H1 (cell line): ENCODE data around the gene FAM167B. TPM values are rescaled to one million over a fixed set of nuclear protein-coding genes. Genes with fewer than 3 reads are reported as not detected.
A peak's percentile ranks its signal among the peaks of the same experiment; 100 is the strongest.

ENCODE experiments used
- CTCF ChIA-PET: fragments of 300-600 bp; sonication (Branson Sonifier 250); formaldehyde crosslinking; loops from one replicate; lab custom pipeline; 2021; ENCODE audit not compliant: partially characterized antibody; lab: Charles Lee
- POLR2A ChIA-PET: fragments of 300-600 bp; sonication (Branson Sonifier 250); formaldehyde crosslinking; loops from one replicate; lab custom pipeline; 2021; ENCODE audit warnings: inconsistent platforms; ENCODE audit not compliant: partially characterized antibody; lab: Charles Lee
- DNase-seq, 2 experiments: peaks; one replicate each; pipeline versions ENCODE4 v3.0.0 to v3.0.0-alpha.2; 2010 to 2022; ENCODE audit warnings: low spot score in 2 of 2, low read depth in 1 of 2, mixed read lengths in 1 of 2
- FAIRE-seq: peaks from 2 replicates; lab custom pipeline; 2011; peaks lifted over from hg19 to GRCh38; lab: Jason Lieb, UNC
- H2AFZ ChIP-seq: 2 replicates; pipeline ENCODE4 v1.8.1; 2012; ENCODE audit warnings: low read length, inconsistent platforms
- H2AK5ac ChIP-seq: 2 replicates; pipeline ENCODE4 v1.6.1; 2013; ENCODE audit warnings: low read depth, low read length
- H2BK120ac ChIP-seq: replicated peaks from 2 replicates; pipeline ENCODE3; 2013; ENCODE audit warnings: low read depth, low read length, inconsistent platforms
- H2BK12ac ChIP-seq: 2 replicates; pipeline ENCODE4 v1.6.1; 2013; ENCODE audit warnings: low read depth, low read length
- H2BK15ac ChIP-seq: 2 replicates; pipeline ENCODE4 v1.6.1; 2013; ENCODE audit warnings: low read length
- H2BK20ac ChIP-seq: 2 replicates; pipeline ENCODE4 v1.6.1; 2013; ENCODE audit warnings: low read length
- H2BK5ac ChIP-seq: 2 replicates; pipeline ENCODE4 v1.6.1; 2013; ENCODE audit warnings: low read depth, low read length
- H3K14ac ChIP-seq: 2 replicates; pipeline ENCODE4 v1.6.1; 2013; ENCODE audit warnings: inconsistent platforms; ENCODE audit not compliant: insufficient read length
- H3K18ac ChIP-seq: 2 replicates; pipeline ENCODE4 v1.6.1; 2013; ENCODE audit warnings: low read length; ENCODE audit errors: extremely low read depth
- H3K23ac ChIP-seq: 2 replicates; pipeline ENCODE4 v1.6.1; 2013; ENCODE audit warnings: inconsistent platforms; ENCODE audit not compliant: insufficient read length
- H3K23me2 ChIP-seq: 2 replicates; pipeline ENCODE4 v1.6.1; 2013; ENCODE audit warnings: low read depth, low read length
- H3K27ac ChIP-seq: 2 replicates; pipeline ENCODE4 v1.6.1; 2011; ENCODE audit warnings: low read depth, low read length, inconsistent platforms
- H3K27me3 ChIP-seq, 4 experiments: replicated peaks in 1 of 4; 1 replicate in 1 of 4; 2 replicates in 3 of 4; pipeline versions ENCODE4 v1.6.1 to v1.8.1; 2011 to 2013; ENCODE audit warnings: low read length in 3 of 4, mild to moderate bottlenecking in 3 of 4, inconsistent platforms in 2 of 4, mixed read lengths in 2 of 4, moderate library complexity in 1 of 4; ENCODE audit not compliant: control insufficient read depth in 3 of 4, insufficient read depth in 3 of 4; ENCODE audit errors: extremely low read depth in 1 of 4
- H3K36me3 ChIP-seq, 4 experiments: 2 replicates each; pipeline versions ENCODE4 v1.6.1 to v1.8.1; 2011 to 2013; ENCODE audit warnings: mild to moderate bottlenecking in 4 of 4, low read length in 3 of 4, moderate library complexity in 2 of 4, control low read depth in 1 of 4, inconsistent platforms in 1 of 4; ENCODE audit not compliant: insufficient read depth in 4 of 4, control insufficient read depth in 2 of 4
- H3K4ac ChIP-seq: replicated peaks from 2 replicates; pipeline ENCODE3; 2013; ENCODE audit warnings: low read length, low read depth, mixed read lengths, inconsistent platforms; ENCODE audit not compliant: insufficient read length
- H3K4me1 ChIP-seq, 4 experiments: replicated peaks in 1 of 4; 1 replicate in 1 of 4; 2 replicates in 3 of 4; pipeline versions ENCODE4 v1.6.1 to v1.8.1; 2011 to 2013; ENCODE audit warnings: low read length in 3 of 4, inconsistent platforms in 2 of 4, mixed read lengths in 1 of 4; ENCODE audit not compliant: insufficient read depth in 4 of 4, control insufficient read depth in 3 of 4
- H3K4me2 ChIP-seq, 2 experiments: 2 replicates each; pipeline versions ENCODE4 v1.6.1 to v1.8.1; 2011 to 2013; ENCODE audit warnings: low read depth in 2 of 2, low read length in 2 of 2, control low read depth in 1 of 2, inconsistent platforms in 1 of 2, mild to moderate bottlenecking in 1 of 2; ENCODE audit not compliant: insufficient read depth in 1 of 2
- H3K4me3 ChIP-seq, 4 experiments: fragments of 200-600, 300-600 bp in 1 of 4; sonication (generic), shearing (Covaris generic), sonication (Bioruptor Twin) in 1 of 4; 2 replicates each; pipeline versions ENCODE4 v1.5.1 to v1.8.1; 2011 to 2016; ENCODE audit warnings: low read length in 4 of 4, low read depth in 3 of 4, control low read depth in 2 of 4, inconsistent platforms in 2 of 4, mild to moderate bottlenecking in 2 of 4, mixed read lengths in 1 of 4, moderate library complexity in 1 of 4; ENCODE audit not compliant: insufficient read depth in 2 of 4; ENCODE audit errors: extremely low read depth in 1 of 4
- H3K56ac ChIP-seq: replicated peaks from 2 replicates; pipeline ENCODE3; 2013; ENCODE audit warnings: low read depth, mild to moderate bottlenecking, mixed read lengths, low read length, inconsistent platforms; ENCODE audit not compliant: insufficient read length
- H3K79me1 ChIP-seq: 2 replicates; pipeline ENCODE4 v1.6.1; 2013; ENCODE audit warnings: low read depth, low read length, control low read depth
- H3K79me2 ChIP-seq, 2 experiments: 2 replicates each; pipeline versions ENCODE4 v1.6.1 to v1.8.1; 2012 to 2013; ENCODE audit warnings: low read length in 2 of 2, mild to moderate bottlenecking in 2 of 2, inconsistent platforms in 1 of 2; ENCODE audit not compliant: insufficient read depth in 2 of 2, control insufficient read depth in 1 of 2
- H3K9ac ChIP-seq, 4 experiments: replicated peaks in 1 of 4; 1 replicate in 1 of 4; 2 replicates in 3 of 4; pipeline versions ENCODE4 v1.6.1 to v1.8.1; 2011 to 2013; ENCODE audit warnings: low read depth in 3 of 4, low read length in 3 of 4, control low read depth in 2 of 4, mild to moderate bottlenecking in 2 of 4, moderate library complexity in 2 of 4, inconsistent platforms in 1 of 4; ENCODE audit errors: extremely low read depth in 1 of 4
- H3K9me3 ChIP-seq, 2 experiments: 2 replicates each; pipeline versions ENCODE4 v1.6.1 to v1.8.1; 2012 to 2013; ENCODE audit warnings: mild to moderate bottlenecking in 2 of 2, moderate library complexity in 2 of 2, control low read depth in 1 of 2, inconsistent platforms in 1 of 2, low read depth in 1 of 2, low read length in 1 of 2, mixed read lengths in 1 of 2; ENCODE audit not compliant: insufficient read depth in 2 of 2
- H4K20me1 ChIP-seq, 2 experiments: replicated peaks in 1 of 2; 2 replicates each; pipeline versions ENCODE3 to v1.8.1; 2011 to 2013; ENCODE audit warnings: inconsistent platforms in 2 of 2, low read length in 2 of 2, mild to moderate bottlenecking in 1 of 2; ENCODE audit not compliant: insufficient read depth in 2 of 2, control insufficient read depth in 1 of 2
- H4K5ac ChIP-seq: 2 replicates; pipeline ENCODE4 v1.6.1; 2013; ENCODE audit warnings: low read length, low read depth, mixed read lengths, inconsistent platforms; ENCODE audit not compliant: insufficient read length
- H4K8ac ChIP-seq: 2 replicates; pipeline ENCODE4 v1.8.0; 2013; ENCODE audit warnings: mild to moderate bottlenecking, moderate library complexity, low read length, inconsistent platforms; ENCODE audit not compliant: insufficient read depth; ENCODE audit errors: extremely low read depth
- H4K91ac ChIP-seq: replicated peaks from 2 replicates; pipeline ENCODE3; 2013; ENCODE audit warnings: low read length, mixed read lengths, inconsistent platforms; ENCODE audit not compliant: insufficient read length
- CEBPB ChIP-seq: IDR thresholded peaks from 2 replicates; pipeline ENCODE4 v1.6.1; 2012; ENCODE audit warnings: low read depth, low read length
- CREB1 ChIP-seq: IDR thresholded peaks from 2 replicates; pipeline ENCODE4 v1.6.1; 2012; ENCODE audit warnings: inconsistent platforms
- EP300 ChIP-seq, 2 experiments: IDR thresholded peaks; 1 replicate in 1 of 2; 2 replicates in 1 of 2; pipeline ENCODE4 v1.6.1; 2011 to 2012; ENCODE audit warnings: low read depth in 2 of 2, low read length in 2 of 2, mild to moderate bottlenecking in 2 of 2, borderline replicate concordance in 1 of 2, inconsistent platforms in 1 of 2, moderate library complexity in 1 of 2
- NRF1 ChIP-seq: IDR thresholded peaks from 2 replicates; pipeline ENCODE4 v1.6.1; 2011; ENCODE audit warnings: mild to moderate bottlenecking, low read depth, low read length, improper control_type of control experiment
- SIN3A ChIP-seq, 2 experiments: IDR thresholded peaks in 1 of 2; conservative IDR thresholded peaks in 1 of 2; 2 replicates each; pipeline ENCODE4 v1.6.1; 2011 to 2012; ENCODE audit warnings: low read length in 2 of 2, improper control_type of control experiment in 1 of 2, low read depth in 1 of 2, mild to moderate bottlenecking in 1 of 2
- SIX5 ChIP-seq: IDR thresholded peaks from 2 replicates; pipeline ENCODE4 v1.6.1; 2011; ENCODE audit warnings: mild to moderate bottlenecking, low read depth, low read length
- SP2 ChIP-seq: IDR thresholded peaks from 2 replicates; pipeline ENCODE4 v1.6.1; 2012; ENCODE audit warnings: mild to moderate bottlenecking, low read length, inconsistent platforms
- TAF7 ChIP-seq: optimal IDR thresholded peaks from 2 replicates; pipeline ENCODE3; 2011; ENCODE audit warnings: low read depth, mild to moderate bottlenecking, inconsistent platforms, low read length, moderate library complexity, borderline replicate concordance
- TBP ChIP-seq: IDR thresholded peaks from 2 replicates; pipeline ENCODE4 v1.6.1; 2011; ENCODE audit warnings: low read depth, low read length, improper control_type of control experiment
- WGBS, 2 experiments: shearing (Covaris generic) in 1 of 2; methylation state at CpG; one replicate each; pipeline versions ENCODE4 v1.1.6 to v1.1.7; 2013 to 2015; ENCODE audit warnings: low lambda C conversion rate in 2 of 2, mixed read lengths in 2 of 2, inconsistent platforms in 1 of 2, low coverage in 1 of 2, missing lambda C conversion rate in 1 of 2; ENCODE audit not compliant: insufficient replicate concordance in 2 of 2, insufficient coverage in 1 of 2, insufficient read length in 1 of 2; ENCODE audit errors: extremely low coverage in 1 of 2, missing lambda C conversion rate in 1 of 2; 5-methylcytosine and 5-hydroxymethylcytosine counted together
- polyA plus RNA-seq, 7 experiments: library from polyadenylated mRNA; depleted of rRNA in 3 of 7; stranded (reverse) in 5 of 7; unstranded in 2 of 7; fragments of >200 nt in 5 of 7; fragments of 200-250 nt in 2 of 7; gene quantifications; 1 replicate in 5 of 7; 2 replicates in 1 of 7; 4 replicates in 1 of 7; pipeline versions ENCODE4 v1.2.1 to v1.2.3, GENCODE V29; 2011 to 2013; ENCODE audit warnings: missing spikeins in 2 of 7, mixed read lengths in 2 of 7
- total RNA-seq: library from RNA; stranded (reverse); fragmentation: NEBNext Ultra II Directional; extraction: Animal tissue kit (Norgen Biotek cat#: 25700); gene quantifications from 2 replicates; pipeline ENCODE4 v1.2.1, GENCODE V29; 2021
- TF ChIP-seq, protein P1 (sequence below): IDR thresholded peaks from 2 replicates; pipeline ENCODE4 v1.6.1; 2012; ENCODE audit warnings: inconsistent platforms

FAM167B gene
- total and polyA plus RNA-seq, 2 of the 8 experiments (the other 6 are each of a cell fraction or from before 2014, with no cell fraction given) = 2.8 to 3.9 TPM

DNA sequence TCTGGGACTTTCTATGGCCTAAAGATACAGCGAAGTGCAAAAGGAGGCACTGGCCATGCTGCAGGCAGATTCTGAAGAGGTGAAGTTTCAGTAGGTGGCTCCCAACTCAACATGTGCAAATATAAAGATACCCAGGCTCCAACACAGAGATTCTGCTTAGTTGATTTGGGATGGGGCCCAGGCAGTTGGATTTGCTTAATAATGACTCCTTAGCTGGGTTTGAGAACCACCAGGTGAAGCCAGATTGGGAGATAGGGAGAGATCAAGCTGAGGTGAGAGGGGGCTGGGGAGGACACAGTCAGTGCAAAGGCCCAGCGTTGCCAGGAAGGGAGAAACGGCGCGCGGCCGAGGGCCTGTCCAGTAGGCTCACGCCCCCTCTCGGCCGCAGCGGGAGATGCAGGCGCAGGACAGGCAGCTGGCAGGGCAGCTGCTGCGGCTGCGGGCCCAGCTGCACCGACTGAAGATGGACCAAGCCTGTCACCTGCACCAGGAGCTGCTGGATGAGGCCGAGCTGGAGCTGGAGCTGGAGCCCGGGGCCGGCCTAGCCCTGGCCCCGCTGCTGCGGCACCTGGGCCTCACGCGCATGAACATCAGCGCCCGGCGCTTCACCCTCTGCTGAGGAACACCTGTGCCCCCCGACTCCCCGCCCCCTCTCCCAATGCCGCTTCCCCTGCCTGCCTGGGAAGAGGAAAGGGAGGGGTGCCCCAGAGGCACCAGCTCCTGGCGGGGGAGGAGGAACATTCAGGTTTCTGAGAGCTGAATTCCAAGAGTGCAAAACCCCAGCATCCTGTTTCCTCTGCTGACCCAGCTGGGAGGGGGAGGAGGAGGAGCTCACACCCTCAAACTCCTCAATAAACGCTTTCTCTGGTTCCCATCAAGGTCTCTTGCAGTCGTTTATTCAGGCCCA, 1.2 kb downstream of the FAM167B start:
- no peak for FAIRE-seq
- Histone ChIP-seq H3K18ac (no peak overlapping the region), H3K79me1 (no peaks in the 10 kb centered on the region), H2AK5ac (no peak overlapping the region), H4K8ac (no peak overlapping the region), H3K9ac (no peak overlapping the region), H3K27me3 (no peaks in the 10 kb centered on the region; a peak in 1 of 7 replicates), H3K56ac (no peak overlapping the region), H3K4me3 (peak overlapping the region; percentile 1 to 55 (median 14); a peak in 4 of 8 replicates), H3K27ac (no peak overlapping the region), H2BK12ac (peak overlapping the region; percentile 60; the same call in 1 of the 2 replicates), H3K36me3 (no peaks in the 10 kb centered on the region), H2BK5ac (peak overlapping the region; percentile 83; the same call in 1 of the 2 replicates), H3K23me2 (peaks cover 4% of the 10 kb centered on the region; the same call in 1 of the 2 replicates), H4K20me1 (no peaks in the 10 kb centered on the region), H3K9me3 (no peaks in the 10 kb centered on the region), H2BK20ac (no peak overlapping the region), H3K4me2 (peak overlapping the region; percentile 49 to 55), H4K5ac (no peak overlapping the region), H2BK120ac (no peak overlapping the region), H2BK15ac (no peak overlapping the region), H3K14ac (no peak overlapping the region), H2AFZ (no peak overlapping the region), H3K4ac (peak overlapping the region; percentile 60), H3K23ac (no peak overlapping the region), H3K79me2 (no peaks in the 10 kb centered on the region), H3K4me1 (peaks cover 6 to 13% (median 8%) of the 10 kb centered on the region in 4 experiments), H4K91ac (no peak overlapping the region)
- 9% methylated on average over 21 of the region's 31 CpGs; no CpG with 5 or more reads in 1 of the 2 experiments for WGBS, 2 experiments
- POLR2A ChIA-PET = interaction anchor here (0.6 to 6.6 kb wide), 12 partner anchors 8 to 234 kb away, joined by 3 to 59 read pairs (median 6); partner anchors contain the start of genes HDAC1 and MARCKSL1
- peak; percentile 83 to 97 for DNase-seq
- CTCF ChIA-PET = interaction anchor here (0.6 to 6.1 kb wide), 31 partner anchors 11 to 477 kb away, joined by 3 to 66 read pairs (median 4); partner anchors contain the start of genes CCDC28B and HDAC1
- TF ChIP-seq NRF1 = no peak
- TF ChIP-seq EP300 (IDR thresholded peaks at IDR 0.05; ENCODE audit: borderline replicate concordance in 1 of 2, low read depth in 2 of 2, low read length in 2 of 2) = no peak
- TF ChIP-seq CEBPB = no peak; the same call in 1 of the 2 replicates
- peak; percentile 82 to 98; a peak in 3 of 4 replicates for TF ChIP-seq SIN3A (conservative IDR thresholded peaks at IDR 0.05 in 1 of 2, IDR thresholded peaks at IDR 0.05 in 1 of 2; ENCODE audit: low read depth in 1 of 2, low read length in 2 of 2)
- TF ChIP-seq SP2 = no peak
- TF ChIP-seq TBP = peak; percentile 51; the same call in 1 of the 2 replicates
- TF ChIP-seq CREB1 = peak; percentile 23; the same call in 1 of the 2 replicates
- no peak for TF ChIP-seq SIX5
- TF ChIP-seq, protein P1, sequence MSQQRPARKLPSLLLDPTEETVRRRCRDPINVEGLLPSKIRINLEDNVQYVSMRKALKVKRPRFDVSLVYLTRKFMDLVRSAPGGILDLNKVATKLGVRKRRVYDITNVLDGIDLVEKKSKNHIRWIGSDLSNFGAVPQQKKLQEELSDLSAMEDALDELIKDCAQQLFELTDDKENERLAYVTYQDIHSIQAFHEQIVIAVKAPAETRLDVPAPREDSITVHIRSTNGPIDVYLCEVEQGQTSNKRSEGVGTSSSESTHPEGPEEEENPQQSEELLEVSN = no peak
- no peak for TF ChIP-seq TAF7
